WTC11 (cell line): ENCODE measurements around the gene ABCC6. TPM values are rescaled to one million over a fixed set of nuclear protein-coding genes. Genes with fewer than 3 reads are reported as not detected.

ENCODE experiments used
- ATAC-seq: fragments of 200-7000 bp; cut with Tn5 transposase; 2 replicates; pipeline ENCODE4 v1.10.0; 2021; ENCODE audit warnings: mild to moderate bottlenecking, moderate library complexity
- CTCF ChIA-PET: fragments of 300-600 bp; sonication (Branson Sonifier 250); formaldehyde crosslinking; loops from one replicate; lab custom pipeline; 2021; ENCODE audit warnings: antibody characterized with exemption; lab: Charles Lee
- POLR2A ChIA-PET: fragments of 350-600 bp; sonication (Branson Sonifier 250); formaldehyde crosslinking; loops from one replicate; lab custom pipeline; 2021; ENCODE audit warnings: antibody characterized with exemption; lab: Charles Lee
- DNase-seq: peaks from one replicate; pipeline ENCODE4 v3.0.0; 2021; ENCODE audit warnings: low spot score
- H3K27ac Mint-ChIP-seq: 2 replicates; pipeline ENCODE4 v1.8.0; 2021; ENCODE audit warnings: mixed read lengths
- H3K27me3 Mint-ChIP-seq: 2 replicates; pipeline ENCODE4 v1.8.0; 2021; ENCODE audit warnings: low read depth, mild to moderate bottlenecking, moderate library complexity, mixed read lengths
- H3K36me3 Mint-ChIP-seq: 2 replicates; pipeline ENCODE4 v1.8.0; 2021; ENCODE audit warnings: mixed read lengths
- H3K4me1 Mint-ChIP-seq: 2 replicates; pipeline ENCODE4 v1.8.0; 2022; ENCODE audit warnings: mixed read lengths
- H3K4me3 Mint-ChIP-seq: 2 replicates; pipeline ENCODE4 v1.8.0; 2021; ENCODE audit warnings: mild to moderate bottlenecking, moderate library complexity, mixed read lengths
- H3K9me3 Mint-ChIP-seq: 2 replicates; pipeline ENCODE4 v1.8.0; 2021; ENCODE audit warnings: mixed read lengths
- ATF3 ChIP-seq: sonication (generic); formaldehyde crosslinking; conservative IDR thresholded peaks from 2 replicates; pipeline ENCODE4 v1.8.1; 2022; ENCODE audit warnings: mild to moderate bottlenecking, missing genetic modification reagents
- ATF6 ChIP-seq: sonication (generic); formaldehyde crosslinking; IDR thresholded peaks from 2 replicates; pipeline ENCODE4 v1.8.1; 2023; ENCODE audit warnings: mild to moderate bottlenecking, missing genetic modification reagents
- FOXP1 ChIP-seq: sonication (generic); formaldehyde crosslinking; IDR thresholded peaks from 2 replicates; pipeline ENCODE4 v1.8.0; 2022; ENCODE audit warnings: missing genetic modification reagents, mild to moderate bottlenecking, moderate library complexity, borderline replicate concordance
- GRHL2 ChIP-seq: fragments of 250-450 bp; sonication (Bioruptor Pico); IDR thresholded peaks from 2 replicates; pipeline ENCODE4 v1.8.0; 2022; ENCODE audit warnings: mild to moderate bottlenecking, moderate library complexity; ENCODE audit not compliant: insufficient replicate concordance, severe bottlenecking
- NR3C1 ChIP-seq: sonication (generic); formaldehyde crosslinking; conservative IDR thresholded peaks from 2 replicates; pipeline ENCODE4 v1.8.1; 2023; ENCODE audit warnings: low read depth, mild to moderate bottlenecking, missing genetic modification reagents
- PRRX2 ChIP-seq: fragments of 250-450 bp; sonication (Bioruptor Pico); IDR thresholded peaks from 2 replicates; pipeline ENCODE4 v1.8.0; 2021; ENCODE audit warnings: mild to moderate bottlenecking
- RELA ChIP-seq: sonication (generic); formaldehyde crosslinking; IDR thresholded peaks from 2 replicates; pipeline ENCODE4 v1.8.1; 2022; ENCODE audit warnings: missing genetic modification reagents, mild to moderate bottlenecking, borderline replicate concordance
- SMAD3 ChIP-seq: sonication (generic); formaldehyde crosslinking; IDR thresholded peaks from 2 replicates; pipeline ENCODE4 v1.8.0; 2022; ENCODE audit warnings: missing genetic modification reagents, mild to moderate bottlenecking, borderline replicate concordance
- SMAD4 ChIP-seq: sonication (generic); formaldehyde crosslinking; IDR thresholded peaks from 2 replicates; pipeline ENCODE4 v1.8.0; 2022; ENCODE audit warnings: mild to moderate bottlenecking, missing genetic modification reagents
- ZBTB43 ChIP-seq: sonication (generic); formaldehyde crosslinking; IDR thresholded peaks from 2 replicates; pipeline ENCODE4 v1.8.1; 2023; ENCODE audit warnings: mild to moderate bottlenecking, missing genetic modification reagents
- ZNF219 ChIP-seq: sonication (generic); formaldehyde crosslinking; IDR thresholded peaks from 2 replicates; pipeline ENCODE4 v1.8.0; 2023; ENCODE audit warnings: missing genetic modification reagents, mild to moderate bottlenecking, borderline replicate concordance
- ZNF263 ChIP-seq: sonication (generic); formaldehyde crosslinking; IDR thresholded peaks from 2 replicates; pipeline ENCODE4 v1.8.1; 2022; ENCODE audit warnings: low read depth, mild to moderate bottlenecking, moderate library complexity, missing genetic modification reagents
- ZNF317 ChIP-seq: sonication (generic); formaldehyde crosslinking; IDR thresholded peaks from 2 replicates; pipeline ENCODE4 v1.8.1; 2023; ENCODE audit warnings: low read depth, mild to moderate bottlenecking, moderate library complexity, missing genetic modification reagents, borderline replicate concordance
- ZNF416 ChIP-seq: fragments of 250-450 bp; sonication (Bioruptor Pico); IDR thresholded peaks from 2 replicates; pipeline ENCODE4 v1.9.0; 2021; ENCODE audit warnings: mild to moderate bottlenecking, inconsistent platforms
- total RNA-seq: library from RNA; stranded (reverse); gene quantifications from 3 replicates; pipeline ENCODE4 v1.2.3, GENCODE V29; 2021
- TF ChIP-seq, protein P1 (sequence below): sonication (generic); formaldehyde crosslinking; IDR thresholded peaks from 2 replicates; pipeline ENCODE4 v1.8.0; 2022; ENCODE audit warnings: mild to moderate bottlenecking, missing genetic modification reagents
- TF ChIP-seq, protein P2 (sequence below): sonication (generic); formaldehyde crosslinking; IDR thresholded peaks from 2 replicates; pipeline ENCODE4 v1.8.0; 2023; ENCODE audit warnings: missing genetic modification reagents
- TF ChIP-seq, protein P3 (sequence below): sonication (generic); formaldehyde crosslinking; IDR thresholded peaks from 2 replicates; pipeline ENCODE4 v1.8.1; 2022; ENCODE audit warnings: missing genetic modification reagents, borderline replicate concordance
- TF ChIP-seq, protein P4 (sequence below): sonication (generic); formaldehyde crosslinking; IDR thresholded peaks from 2 replicates; pipeline ENCODE4 v1.8.1; 2023; ENCODE audit warnings: mild to moderate bottlenecking, missing genetic modification reagents, moderate library complexity
- TF ChIP-seq, protein P5 (sequence below): sonication (generic); formaldehyde crosslinking; IDR thresholded peaks from 2 replicates; pipeline ENCODE4 v1.8.1; 2023; ENCODE audit warnings: mild to moderate bottlenecking, missing genetic modification reagents, borderline replicate concordance

ABCC6 gene
- total RNA-seq, 1 experiment from 2014 or later: 1.3 TPM

DNA sequence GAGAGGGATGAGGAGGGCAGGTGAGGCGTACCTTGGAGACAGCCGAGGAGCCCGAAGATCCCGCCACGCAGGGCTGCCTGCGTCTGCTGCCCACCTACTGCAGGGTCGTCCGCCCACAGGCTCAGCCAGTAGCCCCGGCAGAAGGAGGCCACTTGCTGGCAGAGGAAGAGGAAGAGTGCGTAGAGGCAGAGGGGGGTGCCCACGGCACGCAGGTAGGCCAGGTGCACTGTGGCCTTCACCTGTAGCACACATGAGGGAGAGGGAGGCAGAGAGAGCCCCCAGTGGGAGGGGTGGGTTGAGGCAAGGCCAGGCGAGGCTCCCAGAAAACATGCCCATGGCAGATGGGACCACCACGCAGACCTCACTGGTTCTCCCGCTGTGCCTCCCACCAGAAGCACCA, 53.7 kb downstream of the ABCC6 start (continued):
- TF ChIP-seq, protein P1, sequence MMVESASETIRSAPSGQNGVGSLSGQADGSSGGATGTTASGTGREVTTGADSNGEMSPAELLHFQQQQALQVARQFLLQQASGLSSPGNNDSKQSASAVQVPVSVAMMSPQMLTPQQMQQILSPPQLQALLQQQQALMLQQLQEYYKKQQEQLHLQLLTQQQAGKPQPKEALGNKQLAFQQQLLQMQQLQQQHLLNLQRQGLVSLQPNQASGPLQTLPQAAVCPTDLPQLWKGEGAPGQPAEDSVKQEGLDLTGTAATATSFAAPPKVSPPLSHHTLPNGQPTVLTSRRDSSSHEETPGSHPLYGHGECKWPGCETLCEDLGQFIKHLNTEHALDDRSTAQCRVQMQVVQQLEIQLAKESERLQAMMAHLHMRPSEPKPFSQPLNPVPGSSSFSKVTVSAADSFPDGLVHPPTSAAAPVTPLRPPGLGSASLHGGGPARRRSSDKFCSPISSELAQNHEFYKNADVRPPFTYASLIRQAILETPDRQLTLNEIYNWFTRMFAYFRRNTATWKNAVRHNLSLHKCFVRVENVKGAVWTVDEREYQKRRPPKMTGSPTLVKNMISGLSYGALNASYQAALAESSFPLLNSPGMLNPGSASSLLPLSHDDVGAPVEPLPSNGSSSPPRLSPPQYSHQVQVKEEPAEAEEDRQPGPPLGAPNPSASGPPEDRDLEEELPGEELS (CRISPR knock-in tag): no peak
- TF ChIP-seq ZNF263 (CRISPR knock-in tag) (no peak), ATF6 (CRISPR knock-in tag) (no peak), RELA (CRISPR knock-in tag) (no peak), GRHL2 (CRISPR knock-in tag) (no peak), PRRX2 (CRISPR knock-in tag) (no peak)
- TF ChIP-seq, protein P2, sequence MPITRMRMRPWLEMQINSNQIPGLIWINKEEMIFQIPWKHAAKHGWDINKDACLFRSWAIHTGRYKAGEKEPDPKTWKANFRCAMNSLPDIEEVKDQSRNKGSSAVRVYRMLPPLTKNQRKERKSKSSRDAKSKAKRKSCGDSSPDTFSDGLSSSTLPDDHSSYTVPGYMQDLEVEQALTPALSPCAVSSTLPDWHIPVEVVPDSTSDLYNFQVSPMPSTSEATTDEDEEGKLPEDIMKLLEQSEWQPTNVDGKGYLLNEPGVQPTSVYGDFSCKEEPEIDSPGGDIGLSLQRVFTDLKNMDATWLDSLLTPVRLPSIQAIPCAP (CRISPR knock-in tag): no peak
- TF ChIP-seq, protein P3, sequence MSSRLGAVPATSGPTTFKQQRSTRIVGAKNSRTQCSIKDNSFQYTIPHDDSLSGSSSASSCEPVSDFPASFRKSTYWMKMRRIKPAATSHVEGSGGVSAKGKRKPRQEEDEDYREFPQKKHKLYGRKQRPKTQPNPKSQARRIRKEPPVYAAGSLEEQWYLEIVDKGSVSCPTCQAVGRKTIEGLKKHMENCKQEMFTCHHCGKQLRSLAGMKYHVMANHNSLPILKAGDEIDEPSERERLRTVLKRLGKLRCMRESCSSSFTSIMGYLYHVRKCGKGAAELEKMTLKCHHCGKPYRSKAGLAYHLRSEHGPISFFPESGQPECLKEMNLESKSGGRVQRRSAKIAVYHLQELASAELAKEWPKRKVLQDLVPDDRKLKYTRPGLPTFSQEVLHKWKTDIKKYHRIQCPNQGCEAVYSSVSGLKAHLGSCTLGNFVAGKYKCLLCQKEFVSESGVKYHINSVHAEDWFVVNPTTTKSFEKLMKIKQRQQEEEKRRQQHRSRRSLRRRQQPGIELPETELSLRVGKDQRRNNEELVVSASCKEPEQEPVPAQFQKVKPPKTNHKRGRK (CRISPR knock-in tag): no peak

DNA sequence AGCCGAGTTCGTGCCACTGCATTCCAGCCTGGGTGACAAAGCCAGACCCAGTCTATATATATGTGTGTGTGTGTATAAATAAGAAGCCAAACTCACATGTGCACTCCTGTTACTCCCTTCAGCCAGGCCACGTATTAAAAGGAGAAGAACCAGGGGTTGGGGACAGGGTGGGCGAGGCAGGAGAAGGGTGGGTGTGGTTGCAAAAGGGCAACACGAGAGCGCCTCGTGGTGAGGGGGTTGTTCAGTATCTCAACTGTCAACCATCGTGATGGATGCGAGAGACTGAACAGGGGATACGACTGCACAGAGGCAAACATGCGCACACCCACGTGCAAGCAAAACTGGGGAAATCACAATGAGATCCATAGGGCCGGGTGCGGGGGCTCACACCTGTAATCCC, 54.9 kb downstream of the ABCC6 start:
- DNase-seq (no peak), ATAC-seq (no peak)
- CTCF ChIA-PET: no interaction called here
- TF ChIP-seq NR3C1 (CRISPR knock-in tag): no peak
- H3K4me1 Mint-ChIP-seq: no peaks in the 10 kb centered on the region
- no peak overlapping the region for H3K27ac Mint-ChIP-seq
- H3K4me3 Mint-ChIP-seq: no peak overlapping the region
- H3K9me3 Mint-ChIP-seq: peaks cover 5% of the 10 kb centered on the region; the same call in 1 of the 2 replicates
- POLR2A ChIA-PET: no interaction called here
- H3K36me3 Mint-ChIP-seq: no peaks in the 10 kb centered on the region
- H3K27me3 Mint-ChIP-seq: no peaks in the 10 kb centered on the region

- peaks cover 6% of the 10 kb centered on the region; the same call in 1 of the 2 replicates for H3K9me3 Mint-ChIP-seq
- no peak for ATAC-seq
- H3K4me1 Mint-ChIP-seq: no peaks in the 10 kb centered on the region
- no peak for DNase-seq
- no peaks in the 10 kb centered on the region for H3K27me3 Mint-ChIP-seq
- ChIA-PET POLR2A (no interaction called here), CTCF (interaction anchor here (0.7 to 1.2 kb wide), 2 partner anchors 19 to 390 kb away, joined by 3 to 4 read pairs; no protein-coding TSS in a partner anchor)
- H3K4me3 Mint-ChIP-seq: no peak overlapping the region
- H3K36me3 Mint-ChIP-seq: no peaks in the 10 kb centered on the region
- H3K27ac Mint-ChIP-seq: no peak overlapping the region
- no peak for TF ChIP-seq ZBTB43 (CRISPR knock-in tag)
- TF ChIP-seq ATF3 (CRISPR knock-in tag): no peak
- TF ChIP-seq SMAD4 (CRISPR knock-in tag): no peak
- no peak for TF ChIP-seq FOXP1 (CRISPR knock-in tag)
- TF ChIP-seq SMAD3: no peak
- no peak for TF ChIP-seq ZNF219
- TF ChIP-seq, protein P4, sequence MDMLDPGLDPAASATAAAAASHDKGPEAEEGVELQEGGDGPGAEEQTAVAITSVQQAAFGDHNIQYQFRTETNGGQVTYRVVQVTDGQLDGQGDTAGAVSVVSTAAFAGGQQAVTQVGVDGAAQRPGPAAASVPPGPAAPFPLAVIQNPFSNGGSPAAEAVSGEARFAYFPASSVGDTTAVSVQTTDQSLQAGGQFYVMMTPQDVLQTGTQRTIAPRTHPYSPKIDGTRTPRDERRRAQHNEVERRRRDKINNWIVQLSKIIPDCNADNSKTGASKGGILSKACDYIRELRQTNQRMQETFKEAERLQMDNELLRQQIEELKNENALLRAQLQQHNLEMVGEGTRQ: no peak
- TF ChIP-seq, protein P5, sequence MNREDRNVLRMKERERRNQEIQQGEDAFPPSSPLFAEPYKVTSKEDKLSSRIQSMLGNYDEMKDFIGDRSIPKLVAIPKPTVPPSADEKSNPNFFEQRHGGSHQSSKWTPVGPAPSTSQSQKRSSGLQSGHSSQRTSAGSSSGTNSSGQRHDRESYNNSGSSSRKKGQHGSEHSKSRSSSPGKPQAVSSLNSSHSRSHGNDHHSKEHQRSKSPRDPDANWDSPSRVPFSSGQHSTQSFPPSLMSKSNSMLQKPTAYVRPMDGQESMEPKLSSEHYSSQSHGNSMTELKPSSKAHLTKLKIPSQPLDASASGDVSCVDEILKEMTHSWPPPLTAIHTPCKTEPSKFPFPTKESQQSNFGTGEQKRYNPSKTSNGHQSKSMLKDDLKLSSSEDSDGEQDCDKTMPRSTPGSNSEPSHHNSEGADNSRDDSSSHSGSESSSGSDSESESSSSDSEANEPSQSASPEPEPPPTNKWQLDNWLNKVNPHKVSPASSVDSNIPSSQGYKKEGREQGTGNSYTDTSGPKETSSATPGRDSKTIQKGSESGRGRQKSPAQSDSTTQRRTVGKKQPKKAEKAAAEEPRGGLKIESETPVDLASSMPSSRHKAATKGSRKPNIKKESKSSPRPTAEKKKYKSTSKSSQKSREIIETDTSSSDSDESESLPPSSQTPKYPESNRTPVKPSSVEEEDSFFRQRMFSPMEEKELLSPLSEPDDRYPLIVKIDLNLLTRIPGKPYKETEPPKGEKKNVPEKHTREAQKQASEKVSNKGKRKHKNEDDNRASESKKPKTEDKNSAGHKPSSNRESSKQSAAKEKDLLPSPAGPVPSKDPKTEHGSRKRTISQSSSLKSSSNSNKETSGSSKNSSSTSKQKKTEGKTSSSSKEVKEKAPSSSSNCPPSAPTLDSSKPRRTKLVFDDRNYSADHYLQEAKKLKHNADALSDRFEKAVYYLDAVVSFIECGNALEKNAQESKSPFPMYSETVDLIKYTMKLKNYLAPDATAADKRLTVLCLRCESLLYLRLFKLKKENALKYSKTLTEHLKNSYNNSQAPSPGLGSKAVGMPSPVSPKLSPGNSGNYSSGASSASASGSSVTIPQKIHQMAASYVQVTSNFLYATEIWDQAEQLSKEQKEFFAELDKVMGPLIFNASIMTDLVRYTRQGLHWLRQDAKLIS (CRISPR knock-in tag): no peak
- no peak for TF ChIP-seq ZNF416
- no peak for TF ChIP-seq ZNF317 (CRISPR knock-in tag)
Observed at GRCh38 chr16:16167927-16168326, 55.4 kb downstream of the ABCC6 start.
